Liver (tissue), 3 donors: ENCODE data around the gene ABCA12.

Source experiments
- JUND ChIP-seq, 2 donors: IDR thresholded peaks; 2 replicates each; pipeline ENCODE4 v1.6.1; 2016; ENCODE audit warnings: antibody characterized with exemption in 2 of 2
- TF ChIP-seq, protein P1 (sequence below): fragments of 150-350 bp; IDR thresholded peaks from 2 replicates; pipeline ENCODE4 v1.5.1; 2017; ENCODE audit warnings: improper control_type of control experiment, low read depth, low read length; ENCODE audit not compliant: missing input control
- donor health status: healthy.
- donor health status: healthy.

DNA sequence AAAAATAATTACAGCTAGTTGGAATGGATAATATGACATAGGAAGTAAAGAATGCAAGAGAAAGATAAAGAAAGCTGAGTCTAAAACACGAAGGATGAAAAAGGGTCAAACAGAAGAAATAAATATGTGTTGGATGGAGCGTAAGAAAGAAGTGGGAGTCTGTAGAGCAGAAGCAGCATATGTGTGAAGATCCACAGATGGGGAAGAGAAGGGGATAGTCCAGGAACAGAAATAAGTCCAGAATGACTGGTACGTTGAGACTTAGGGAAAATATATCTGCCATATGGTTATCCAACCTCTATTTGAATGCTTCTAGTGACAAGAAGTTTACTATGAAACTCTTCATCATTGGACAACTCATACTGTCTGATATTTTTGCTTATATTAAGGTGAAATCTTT, 18.0 kb downstream of the ABCA12 start:
- TF ChIP-seq, protein P1, sequence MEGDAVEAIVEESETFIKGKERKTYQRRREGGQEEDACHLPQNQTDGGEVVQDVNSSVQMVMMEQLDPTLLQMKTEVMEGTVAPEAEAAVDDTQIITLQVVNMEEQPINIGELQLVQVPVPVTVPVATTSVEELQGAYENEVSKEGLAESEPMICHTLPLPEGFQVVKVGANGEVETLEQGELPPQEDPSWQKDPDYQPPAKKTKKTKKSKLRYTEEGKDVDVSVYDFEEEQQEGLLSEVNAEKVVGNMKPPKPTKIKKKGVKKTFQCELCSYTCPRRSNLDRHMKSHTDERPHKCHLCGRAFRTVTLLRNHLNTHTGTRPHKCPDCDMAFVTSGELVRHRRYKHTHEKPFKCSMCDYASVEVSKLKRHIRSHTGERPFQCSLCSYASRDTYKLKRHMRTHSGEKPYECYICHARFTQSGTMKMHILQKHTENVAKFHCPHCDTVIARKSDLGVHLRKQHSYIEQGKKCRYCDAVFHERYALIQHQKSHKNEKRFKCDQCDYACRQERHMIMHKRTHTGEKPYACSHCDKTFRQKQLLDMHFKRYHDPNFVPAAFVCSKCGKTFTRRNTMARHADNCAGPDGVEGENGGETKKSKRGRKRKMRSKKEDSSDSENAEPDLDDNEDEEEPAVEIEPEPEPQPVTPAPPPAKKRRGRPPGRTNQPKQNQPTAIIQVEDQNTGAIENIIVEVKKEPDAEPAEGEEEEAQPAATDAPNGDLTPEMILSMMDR, result no peak
- TF ChIP-seq JUND (IDR thresholded peaks at IDR 0.05), result no peak
